ENCODE results near the gene TULP4.
"Not testable (repeated sequence)": the region's sequence is repeated elsewhere in the genome, so short reads cannot be mapped to it uniquely, and the experiment has no call there.

Gene TULP4

DNA sequence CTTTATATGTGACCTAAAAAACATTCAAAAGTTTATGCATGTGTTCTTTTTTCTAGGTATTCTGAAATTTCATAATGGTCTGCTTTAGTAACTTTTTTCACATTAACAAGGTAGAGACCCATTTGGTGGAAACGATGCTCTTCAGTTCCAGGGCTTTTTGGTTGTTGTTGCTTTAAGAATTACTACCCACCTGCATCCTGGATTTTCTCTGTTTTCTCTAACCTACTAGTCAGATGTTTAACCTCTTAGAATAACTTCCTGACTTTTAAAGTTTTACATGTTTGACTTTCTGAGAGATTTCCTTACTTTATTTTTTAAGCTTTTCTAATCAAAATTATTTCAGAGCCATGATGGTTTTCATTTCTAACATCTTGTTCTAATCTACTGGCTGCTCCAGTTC lies 14.9 kb downstream of the TULP4 start:
- no peak for DNase-seq (ENCODE audit: low read depth)

DNA sequence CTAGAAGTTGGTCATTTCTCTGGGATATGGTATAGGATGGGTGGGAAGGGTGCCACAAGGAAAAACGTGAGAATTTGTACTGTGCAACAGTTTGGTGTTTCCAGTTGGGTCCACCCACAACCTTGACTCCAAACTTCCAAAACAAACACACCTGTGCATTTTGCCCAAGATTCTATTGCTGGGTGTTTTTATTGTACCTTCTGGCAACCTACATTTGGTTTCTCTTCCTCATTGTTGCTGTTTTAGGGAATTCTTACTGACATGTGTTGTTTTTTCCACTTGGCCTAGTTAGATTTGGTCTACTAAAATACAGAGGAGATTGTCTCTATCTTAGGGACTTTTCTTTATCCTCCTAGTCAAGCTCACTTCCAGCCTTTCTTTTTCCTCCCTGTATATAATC lies 16.7 kb downstream of the TULP4 start:
- DNase-seq (ENCODE audit: low read depth), result no peak

DNA sequence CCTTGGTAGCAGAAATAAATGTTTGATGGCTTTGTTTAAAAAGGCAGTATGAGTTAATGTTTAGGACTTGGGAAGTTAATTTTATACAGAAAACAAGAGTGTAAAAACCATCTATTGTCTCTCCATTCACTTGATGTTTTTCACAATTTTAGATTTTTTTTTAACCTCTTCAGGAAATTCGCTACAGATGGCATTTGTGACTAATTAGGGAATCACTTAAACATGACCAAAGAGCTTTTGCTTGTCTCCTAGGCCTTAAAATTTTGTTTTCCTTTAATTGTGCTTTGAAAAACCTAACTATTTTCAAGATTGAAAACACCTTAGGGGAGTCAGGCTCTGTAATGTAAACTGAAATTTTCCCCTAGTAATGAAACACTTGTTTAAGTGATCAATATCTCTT lies 17.3 kb downstream of the TULP4 start:
- DNase-seq (ENCODE audit: low read depth), result no peak

DNA sequence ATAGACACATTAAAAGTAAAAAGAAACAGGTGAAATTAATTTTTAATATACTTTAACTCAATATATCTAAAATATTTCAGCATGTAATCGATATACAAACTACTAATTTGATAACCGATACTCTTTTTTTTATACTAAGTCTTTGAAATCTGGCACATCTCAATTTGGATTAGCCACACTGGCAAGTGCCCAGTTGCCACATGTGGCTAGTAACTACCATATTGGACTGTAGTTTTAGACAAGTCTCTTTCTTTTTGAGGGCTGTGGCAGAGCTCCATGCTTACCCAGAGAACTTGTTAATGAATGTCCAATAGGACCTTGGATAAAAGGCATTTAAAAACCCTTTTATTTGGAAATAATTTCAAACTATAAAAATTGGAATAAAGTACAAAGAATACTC lies 17.8 kb downstream of the TULP4 start:
- DNase-seq (ENCODE audit: low read depth), result no peak

DNA sequence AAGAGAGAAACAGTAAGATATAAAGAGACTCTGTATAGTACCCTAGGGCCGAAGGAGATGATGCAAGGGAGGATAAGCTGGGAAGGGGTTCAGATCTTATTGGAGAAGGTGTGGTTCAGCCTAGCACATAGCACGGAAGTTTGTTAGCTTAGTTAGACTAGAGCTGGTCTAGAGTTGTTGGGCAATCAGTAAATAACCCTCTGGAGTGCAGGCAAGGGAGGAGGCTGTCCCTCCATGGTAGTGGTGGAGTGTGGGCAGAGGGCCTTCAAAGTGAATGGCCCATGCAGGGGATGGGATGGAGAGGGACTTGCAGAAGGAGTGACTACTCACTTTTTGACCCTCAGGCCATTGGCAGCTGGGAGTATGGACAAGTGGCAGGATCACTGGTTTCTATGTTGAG lies 20.0 kb downstream of the TULP4 start:
- DNase-seq (ENCODE audit: low read depth), result no peak

DNA sequence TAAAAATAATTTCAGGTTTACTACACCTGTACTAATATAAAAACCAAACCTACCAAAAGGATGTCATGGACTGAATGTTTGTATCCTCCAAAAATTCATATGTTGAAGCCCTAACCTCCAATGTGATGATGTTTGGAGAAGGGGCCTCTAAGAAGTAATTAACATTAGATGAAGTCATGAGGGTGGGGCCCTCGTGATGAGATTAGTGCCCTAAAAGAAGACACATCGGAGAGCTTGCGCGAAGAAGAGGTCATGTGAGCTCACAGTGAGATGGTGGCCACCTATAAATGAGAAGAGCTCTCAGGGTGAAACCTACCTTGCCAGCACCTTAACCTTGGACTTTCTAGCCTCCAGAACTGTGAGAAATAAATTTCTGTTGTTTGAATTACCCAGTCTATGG lies 20.8 kb downstream of the TULP4 start:
- DNase-seq (ENCODE audit: low read depth), result no peak

DNA sequence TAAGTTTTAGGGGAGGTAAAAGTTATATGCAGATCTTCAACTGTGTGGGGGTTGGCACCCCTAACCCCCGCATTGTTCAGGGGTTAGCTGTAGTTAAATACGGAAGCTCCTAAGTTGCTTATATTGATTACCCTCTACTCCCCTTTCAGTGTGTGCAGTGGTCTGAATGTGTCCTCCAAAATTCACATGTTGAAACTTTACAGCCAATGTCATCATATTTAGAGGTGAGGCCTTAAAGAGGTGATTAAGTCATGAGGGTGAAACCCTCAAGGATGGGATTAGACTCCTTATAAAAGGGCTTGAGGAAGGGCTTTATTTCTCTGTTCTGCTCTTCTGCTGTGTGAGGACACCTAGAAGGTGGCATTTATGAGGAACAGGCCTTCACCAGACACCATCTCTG lies 22.3 kb downstream of the TULP4 start:
- no peak for DNase-seq (ENCODE audit: low read depth)

DNA sequence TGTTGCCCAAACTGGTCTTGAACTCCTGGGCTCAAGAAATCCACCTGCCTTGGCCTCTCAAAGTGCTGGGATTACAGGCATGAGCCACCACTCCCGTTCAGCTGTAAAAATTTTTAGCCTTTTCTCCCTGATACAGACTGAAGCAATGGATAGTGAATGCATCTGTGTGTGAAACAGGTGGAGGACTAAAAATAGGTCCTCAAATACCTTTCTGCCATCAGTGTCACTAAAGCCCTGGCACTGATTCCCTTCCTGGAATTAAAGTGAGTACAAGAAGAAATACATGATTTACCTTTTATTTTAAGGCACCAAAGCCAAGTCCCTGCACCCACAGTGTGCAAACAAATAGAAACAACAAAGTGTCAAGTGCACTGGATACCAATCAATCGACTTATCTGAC lies 25.1 kb downstream of the TULP4 start:
- DNase-seq (ENCODE audit: low read depth), result no peak

DNA sequence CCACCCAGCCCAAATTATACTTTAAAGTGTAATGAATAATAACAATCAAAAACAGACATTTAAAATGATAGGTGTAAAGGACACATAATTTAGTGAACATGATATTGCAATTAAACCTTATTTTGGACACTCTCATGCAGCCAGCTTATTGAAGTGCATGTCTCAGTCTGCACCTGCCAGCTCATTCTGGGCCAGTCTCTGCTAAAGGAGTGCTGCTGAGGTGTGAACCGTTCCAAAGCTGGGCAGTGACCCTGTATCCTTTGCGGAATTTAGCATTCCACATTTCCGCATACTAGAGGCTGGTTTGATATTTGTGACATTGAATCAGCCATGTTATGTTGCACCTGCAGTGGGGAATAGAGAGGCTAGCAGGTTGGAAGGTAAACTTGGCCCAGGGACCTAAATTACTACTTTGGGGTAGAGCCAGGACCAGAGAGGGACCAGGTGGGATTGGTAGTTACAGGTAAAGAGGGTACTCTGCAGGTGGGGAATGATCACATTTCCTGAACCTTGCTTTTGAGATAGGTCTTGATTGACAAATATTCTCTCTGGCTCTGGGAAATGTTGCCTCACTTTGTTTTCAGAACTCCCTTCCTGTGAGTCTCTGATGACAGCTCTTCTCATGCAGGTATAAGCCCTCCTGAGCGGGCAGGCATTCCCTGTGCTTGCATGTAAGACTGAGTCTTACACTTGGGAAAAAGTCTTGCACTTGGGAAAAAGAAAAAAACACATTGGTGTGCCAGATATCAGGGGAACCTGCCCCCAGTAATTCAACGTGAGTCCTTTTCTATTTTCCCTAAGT lies 26.2 kb downstream of the TULP4 start:
- no peak for DNase-seq (ENCODE audit: low read depth)

DNA sequence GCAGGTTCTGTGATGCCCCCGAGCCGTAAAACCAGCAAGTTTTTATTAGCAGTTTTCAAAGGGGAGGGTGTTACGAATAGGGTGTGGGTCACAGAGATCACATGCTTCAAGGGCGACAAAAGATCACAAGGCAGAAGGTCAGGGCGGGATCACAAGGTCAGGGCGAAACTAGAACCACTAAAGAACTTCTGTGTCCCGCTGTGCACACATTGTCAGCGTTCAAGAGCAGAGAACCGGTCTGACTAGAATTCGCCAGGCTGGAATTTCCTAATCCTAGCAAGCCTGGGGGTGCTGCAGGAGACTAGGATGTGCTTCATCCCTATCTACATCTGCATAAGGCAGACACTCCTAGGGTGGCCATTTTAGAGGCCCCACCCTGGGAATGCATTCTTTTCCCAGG lies 26.9 kb downstream of the TULP4 start:
- not testable (repeated sequence) for DNase-seq (ENCODE audit: low read depth)

DNA sequence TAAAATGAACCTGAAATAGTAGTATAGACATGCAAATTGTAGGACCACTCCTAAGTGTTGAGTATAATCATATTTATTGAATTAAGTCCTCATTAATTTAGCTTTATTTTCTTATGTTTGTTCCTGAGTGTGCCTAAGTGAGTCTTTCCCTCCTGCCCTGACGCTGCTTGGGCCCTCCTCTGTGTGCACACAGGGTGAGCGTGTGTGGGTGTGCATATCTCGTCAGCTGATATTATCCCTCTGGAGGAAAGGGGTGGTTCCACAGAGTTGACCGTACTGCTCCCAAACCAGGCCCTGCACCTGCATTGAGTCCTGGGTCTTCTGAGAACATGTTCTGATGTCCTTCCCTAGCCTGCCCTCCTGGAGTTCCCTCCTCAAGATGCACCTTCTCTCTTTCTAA lies 28.0 kb downstream of the TULP4 start:
- DNase-seq (ENCODE audit: low read depth), result no peak

DNA sequence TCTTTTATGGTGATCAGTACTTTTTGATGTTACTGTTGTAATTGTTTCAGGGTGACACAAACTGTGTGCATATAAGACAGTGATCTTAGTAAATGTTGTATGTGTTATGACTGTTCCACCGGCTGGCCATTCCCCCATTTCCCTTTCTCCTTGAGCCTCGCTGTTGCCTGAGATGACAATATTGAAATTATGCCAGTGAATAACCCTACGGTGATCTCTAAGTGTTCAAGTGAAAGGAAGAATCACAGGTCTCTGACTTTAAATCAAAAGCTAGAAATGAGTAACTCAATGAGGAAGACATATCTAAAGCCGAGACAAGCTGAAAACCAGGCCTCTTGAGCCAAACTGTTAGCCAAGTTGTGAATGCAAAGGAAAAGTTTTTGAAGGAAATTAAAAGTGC lies 32.3 kb downstream of the TULP4 start:
- DNase-seq (ENCODE audit: low read depth), result no peak

DNA sequence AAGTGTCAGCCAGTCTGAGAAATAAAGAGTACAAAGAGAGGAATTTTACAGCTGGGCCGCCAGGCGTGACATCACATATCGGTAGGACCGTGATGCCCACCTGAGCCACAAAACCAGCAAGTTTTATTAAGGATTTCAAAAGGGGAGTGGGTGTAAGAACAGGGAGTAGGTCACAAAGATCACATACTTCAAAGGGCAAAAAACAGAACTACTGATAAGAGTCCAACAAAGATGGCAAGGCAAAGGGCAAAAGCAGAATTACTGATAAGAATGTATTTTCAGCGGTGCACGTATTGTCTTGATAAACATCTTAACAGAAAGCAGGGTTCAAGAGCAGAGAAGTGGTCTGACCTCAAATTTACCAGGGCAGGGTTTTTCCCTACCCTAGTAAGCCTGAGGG lies 33.2 kb downstream of the TULP4 start:
- not testable (repeated sequence) for DNase-seq (ENCODE audit: low read depth)

DNA sequence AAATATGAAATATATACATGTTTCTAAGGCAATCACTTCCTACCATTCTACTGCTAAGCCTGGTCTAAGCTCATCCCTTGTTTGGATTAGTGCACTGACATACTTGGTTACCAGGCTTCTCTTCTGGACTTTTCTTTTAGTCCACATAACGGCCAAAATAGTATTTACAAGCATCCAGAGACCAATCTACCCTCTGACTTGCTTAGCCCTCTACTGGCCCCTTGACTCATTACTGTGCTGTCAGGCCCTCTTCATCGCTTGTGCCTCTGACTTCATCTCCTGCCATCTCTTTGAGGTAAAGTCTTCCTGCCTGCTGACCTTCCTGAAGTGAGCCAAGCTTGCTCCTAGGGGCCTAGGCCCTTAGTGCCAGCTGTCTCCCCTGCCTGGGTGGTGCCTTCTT lies 35.1 kb downstream of the TULP4 start:
- no peak for DNase-seq (ENCODE audit: low read depth)

DNA sequence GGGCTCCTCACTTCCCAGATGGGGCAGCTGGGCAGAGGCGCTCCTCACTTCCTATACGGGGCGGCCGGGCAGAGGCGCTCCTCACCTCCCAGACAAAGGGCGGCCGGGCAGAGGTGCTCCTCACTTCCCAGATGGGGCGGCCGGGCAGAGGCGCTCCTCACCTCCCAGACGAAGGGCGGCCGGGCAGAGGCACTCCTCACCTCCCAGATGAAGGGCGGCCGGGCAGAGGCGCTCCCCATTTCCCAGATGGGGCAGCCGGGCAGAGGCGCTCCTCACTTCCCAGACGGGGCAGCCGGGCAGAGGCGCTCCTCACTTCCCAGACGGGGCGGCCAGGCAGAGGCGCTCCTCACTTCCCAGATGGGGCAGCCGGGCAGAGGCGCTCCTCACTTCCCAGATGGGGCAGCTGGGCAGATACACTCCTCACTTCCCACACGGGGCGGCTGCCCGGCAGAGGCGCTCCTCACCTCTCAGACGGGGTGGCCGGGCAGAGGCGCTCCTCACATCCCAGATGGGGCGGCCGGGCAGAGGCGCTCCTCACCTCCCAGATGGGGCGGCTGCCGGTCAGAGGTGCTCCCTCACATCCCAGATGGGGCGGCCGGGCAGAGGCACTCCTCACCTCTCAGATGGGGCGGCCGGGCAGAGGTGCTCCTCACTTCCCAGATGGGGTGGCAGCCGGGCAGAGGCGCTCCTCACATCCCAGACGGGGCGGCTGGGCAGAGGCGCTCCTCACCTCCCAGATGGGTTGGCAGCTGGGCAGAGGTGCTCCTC lies 36.7 kb downstream of the TULP4 start:
- not testable (repeated sequence) for DNase-seq (ENCODE audit: low read depth)

DNA sequence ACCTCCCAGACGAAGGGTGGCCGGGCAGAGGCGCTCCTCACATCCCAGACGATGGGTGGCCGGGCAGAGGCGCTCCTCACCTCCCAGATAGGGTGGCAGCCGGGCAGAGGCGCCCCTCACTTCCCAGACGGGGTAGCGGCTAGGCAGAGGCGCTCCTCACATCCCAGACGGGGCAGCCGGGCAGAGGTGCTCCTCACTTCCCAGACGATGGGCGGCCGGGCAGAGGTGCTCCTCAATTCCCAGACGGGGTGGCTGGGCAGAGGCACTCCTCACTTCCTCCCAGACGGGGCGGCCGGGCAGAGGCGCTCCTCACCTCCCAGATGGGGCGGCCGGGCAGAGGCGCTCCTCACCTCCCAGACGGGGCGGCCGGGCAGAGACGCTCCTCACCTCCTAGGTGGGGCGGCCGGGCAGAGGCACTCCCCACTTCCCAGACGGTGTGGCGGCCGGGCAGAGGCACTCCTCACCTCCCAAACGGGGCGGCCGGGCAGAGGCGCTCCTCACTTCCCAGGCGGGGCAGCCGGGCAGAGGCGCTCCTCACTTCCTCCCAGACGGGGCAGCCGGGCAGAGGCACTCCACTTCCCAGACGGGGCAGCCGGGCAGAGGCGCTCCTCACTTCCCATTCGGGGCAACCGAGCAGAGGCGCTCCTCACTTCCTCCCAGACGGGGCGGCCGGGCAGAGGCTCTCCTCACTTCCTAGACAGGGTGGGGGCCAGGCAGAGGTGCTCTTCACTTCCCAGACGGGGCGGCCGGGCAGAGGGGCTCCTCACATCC lies 37.4 kb downstream of the TULP4 start:
- DNase-seq (ENCODE audit: low read depth), result not testable (repeated sequence)

DNA sequence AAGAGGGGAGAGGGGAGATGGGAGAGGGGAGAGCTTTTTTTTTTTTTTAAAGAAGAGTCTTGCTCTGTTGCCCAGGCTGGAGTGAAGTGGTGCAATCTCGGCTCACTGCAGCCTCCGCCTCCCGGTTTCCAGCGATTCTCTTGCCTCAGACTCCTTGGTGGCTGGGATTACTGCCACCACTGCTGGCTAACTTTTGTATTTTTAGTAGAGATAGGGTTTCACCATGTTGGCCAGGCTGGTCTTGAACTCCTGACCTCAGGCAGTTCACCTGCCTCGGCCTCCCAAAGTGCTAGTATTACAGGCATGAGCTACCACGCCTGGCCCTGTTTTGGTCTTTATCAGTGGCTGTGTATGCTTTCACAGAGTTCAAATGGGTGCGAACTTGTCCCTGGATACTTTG lies 38.5 kb downstream of the TULP4 start:
- DNase-seq (ENCODE audit: low read depth), result not testable (repeated sequence)

DNA sequence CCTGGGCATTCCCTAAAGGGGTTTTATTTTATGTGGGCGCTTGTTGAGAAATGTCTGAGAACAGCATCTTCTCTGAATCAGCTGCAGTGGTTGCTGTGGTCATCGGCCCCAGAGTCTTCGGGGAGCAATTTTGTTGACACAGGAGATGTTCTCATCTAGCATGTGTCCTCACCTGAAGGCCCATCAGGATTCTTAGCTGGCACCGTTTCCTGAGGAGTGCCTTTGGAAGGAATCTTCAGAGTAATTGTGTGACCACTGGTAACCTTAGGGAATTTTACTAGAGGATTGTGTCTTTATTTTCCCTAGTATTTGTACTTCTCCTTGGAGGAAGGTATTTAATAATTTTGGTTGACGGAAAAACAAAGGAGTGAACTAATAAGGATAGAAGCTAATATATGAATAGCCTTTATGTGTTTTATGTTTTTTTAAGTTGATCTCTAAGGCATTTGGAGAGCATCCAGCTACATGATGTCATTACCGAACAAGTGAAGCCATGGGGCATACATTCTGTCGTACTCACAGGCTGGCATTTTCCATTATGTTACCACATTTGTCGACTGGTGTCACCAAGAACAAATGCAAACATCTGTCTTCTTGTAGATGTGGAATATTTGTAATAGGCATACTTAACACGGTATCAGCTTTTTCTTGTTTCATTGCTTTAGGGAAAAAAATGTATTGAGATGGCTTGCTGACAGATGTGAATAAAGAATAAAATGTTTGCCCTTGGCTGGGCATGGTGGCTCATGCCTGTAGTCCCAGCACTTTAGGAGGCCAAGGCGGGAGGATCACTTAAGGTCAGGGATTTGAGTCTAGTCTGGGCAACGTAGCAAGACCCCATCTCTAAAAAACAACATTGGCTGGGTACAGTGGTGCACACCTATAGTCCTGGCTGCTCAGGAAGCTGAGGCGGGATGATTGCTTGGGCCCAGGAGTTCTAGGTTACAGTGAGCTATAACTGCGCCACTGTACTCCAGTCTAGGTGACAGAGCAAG lies 41.9 kb downstream of the TULP4 start:
- no peak for DNase-seq (ENCODE audit: low read depth)

DNA sequence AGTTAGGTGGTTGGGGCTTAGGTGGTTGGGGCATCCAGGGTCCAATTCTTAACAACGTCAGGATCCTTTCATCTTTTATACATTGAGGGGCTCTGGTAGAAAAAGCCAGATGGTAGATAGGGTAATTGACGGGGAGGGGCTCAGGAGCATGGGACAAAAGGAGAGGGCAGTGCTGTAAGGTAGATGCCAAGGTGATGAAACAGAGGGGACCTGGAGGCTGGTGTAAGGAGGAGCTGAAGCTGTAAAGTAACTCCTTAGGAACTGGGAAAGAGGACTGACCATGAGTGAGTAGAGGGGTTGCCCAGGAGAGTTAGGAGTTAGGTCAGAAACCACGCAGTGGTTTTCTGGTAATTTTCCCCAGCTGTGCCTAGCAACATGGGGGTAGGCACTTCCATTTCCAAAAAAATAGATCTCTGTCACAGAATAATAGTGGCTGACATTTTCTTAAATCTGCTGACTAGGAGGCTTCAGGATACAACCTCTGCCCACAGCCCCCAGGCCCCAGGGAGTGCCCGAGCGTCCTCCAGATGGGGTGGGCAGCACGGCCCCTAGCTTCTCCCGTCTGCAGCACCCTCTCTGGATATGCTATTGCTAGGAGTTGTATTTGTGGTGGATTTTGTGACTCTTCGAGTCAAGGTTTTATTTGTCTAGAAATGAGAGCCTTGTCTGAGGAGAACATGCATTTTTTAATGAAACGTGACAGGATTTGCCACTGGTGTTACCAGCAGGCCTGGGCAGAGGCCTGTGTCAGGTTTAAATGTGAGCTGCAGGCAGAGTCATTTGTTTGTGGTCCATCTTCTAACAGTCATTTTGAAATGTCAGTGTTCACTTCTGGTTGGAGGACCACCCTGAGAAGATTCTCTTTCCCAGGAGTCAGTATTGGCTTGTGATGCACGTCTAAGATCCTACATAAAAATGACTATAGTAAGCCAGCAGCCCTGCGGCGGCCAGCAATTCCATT lies 44.6 kb downstream of the TULP4 start:
- DNase-seq (ENCODE audit: low read depth), result no peak

DNA sequence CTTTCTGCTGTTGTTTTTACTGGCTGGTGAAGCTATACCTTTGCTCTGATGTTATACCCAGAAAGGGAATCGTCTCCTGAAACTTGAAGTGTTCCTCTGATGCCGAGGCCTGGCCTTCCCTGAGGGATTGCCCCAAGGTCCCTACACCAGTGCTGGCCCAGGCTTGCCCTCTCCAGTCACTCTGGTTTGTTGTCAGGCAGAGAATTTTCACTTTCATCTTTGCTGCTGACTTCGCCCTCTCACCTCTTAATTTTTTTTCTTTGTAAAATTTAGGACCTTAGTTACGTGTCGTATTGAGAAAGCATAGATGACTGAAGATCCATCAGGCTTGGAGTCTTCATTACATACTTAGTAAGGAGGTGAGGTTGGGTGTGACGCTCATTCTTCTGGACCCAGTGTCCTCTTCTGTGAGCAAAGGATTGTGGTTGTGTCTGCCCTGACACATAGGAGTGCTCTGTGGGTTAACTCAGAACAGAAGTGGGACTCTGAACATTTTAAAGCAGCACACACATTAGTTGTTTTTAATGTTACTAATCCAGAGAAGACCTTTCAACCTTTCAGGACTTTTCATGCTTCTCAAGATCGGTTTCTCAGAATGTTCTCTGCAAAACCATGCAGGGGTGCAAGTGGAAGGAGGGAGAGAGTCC lies 45.4 kb downstream of the TULP4 start:
- DNase-seq (ENCODE audit: low read depth), result no peak
